Measurements from ENCODE around the gene RTN4RL1.
"Not testable (repeated sequence)": the region's sequence is repeated elsewhere in the genome, so short reads cannot be mapped to it uniquely, and the experiment has no call there.

RTN4RL1 gene

GRCh38 chr17:2003525-2003924 is 21.6 kb downstream of the RTN4RL1 start:
- DNase-seq (ENCODE audit: low read depth), result no peak

DNA sequence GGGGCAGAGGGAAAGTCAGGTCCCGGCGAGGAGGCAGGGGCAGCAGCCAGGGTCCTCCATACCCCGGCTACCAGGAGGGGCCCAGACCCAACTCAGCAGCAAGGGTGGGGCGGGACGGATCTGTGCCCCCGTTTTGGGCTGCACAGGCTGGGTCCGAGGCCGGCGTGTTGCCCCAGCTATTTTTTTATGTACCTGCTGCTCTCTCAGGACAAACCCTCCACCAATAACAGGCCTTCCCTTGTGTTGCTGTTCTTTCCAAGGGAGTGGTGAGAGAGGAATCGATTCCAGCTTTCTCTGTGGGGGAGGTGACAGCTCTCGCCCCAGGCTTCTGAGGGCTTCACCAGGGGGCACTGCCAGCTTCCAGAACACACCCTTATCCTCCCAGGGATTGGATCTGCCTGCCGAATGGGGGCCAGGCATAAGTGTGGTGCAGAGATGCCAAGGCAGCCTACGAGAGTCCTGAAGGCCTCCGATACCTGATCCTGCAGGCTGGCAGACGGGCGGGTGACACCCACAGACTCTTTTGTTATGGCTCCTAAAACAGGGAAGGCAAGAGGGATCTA is 22.3 kb downstream of the RTN4RL1 start:
- DNase-seq (ENCODE audit: low read depth), result no peak

DNA sequence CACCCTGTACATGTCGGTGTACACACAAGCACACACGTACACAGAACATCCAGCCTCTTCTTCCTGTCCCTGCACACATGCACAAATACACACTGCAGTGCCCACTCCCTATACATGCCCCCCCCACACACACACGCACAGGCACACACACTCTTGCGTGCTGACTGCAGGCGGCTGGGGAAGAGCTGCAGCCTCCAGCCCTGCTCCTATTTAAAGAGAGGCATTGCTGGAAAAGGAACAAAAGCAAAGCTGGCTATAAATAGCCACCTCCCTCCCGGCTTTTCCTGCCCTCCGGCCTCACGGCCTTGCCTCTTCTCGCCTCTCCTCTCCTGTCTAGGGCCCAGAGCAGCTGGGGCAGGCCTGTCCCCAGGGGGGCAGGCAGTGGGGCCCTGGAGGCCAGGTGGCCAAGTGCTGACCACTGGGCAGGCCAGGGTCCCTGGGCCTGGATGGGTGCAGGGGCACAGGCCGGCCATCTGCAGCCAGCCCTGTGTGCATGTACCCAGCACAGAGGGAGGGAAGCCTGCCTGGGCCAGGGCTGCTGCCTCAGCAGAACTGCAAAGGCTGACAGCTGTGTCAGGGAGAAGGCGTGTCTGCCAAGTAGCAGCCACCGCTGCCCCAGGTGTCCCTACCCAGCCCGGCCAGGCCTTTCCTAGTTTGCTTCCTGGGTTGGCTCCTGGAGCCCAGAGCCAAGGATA is 25.4 kb downstream of the RTN4RL1 start:
- no peak for DNase-seq (ENCODE audit: low read depth)

GRCh38 chr17:1997927-1998742 is 27.0 kb downstream of the RTN4RL1 start:
- DNase-seq (ENCODE audit: low read depth), result no peak

DNA sequence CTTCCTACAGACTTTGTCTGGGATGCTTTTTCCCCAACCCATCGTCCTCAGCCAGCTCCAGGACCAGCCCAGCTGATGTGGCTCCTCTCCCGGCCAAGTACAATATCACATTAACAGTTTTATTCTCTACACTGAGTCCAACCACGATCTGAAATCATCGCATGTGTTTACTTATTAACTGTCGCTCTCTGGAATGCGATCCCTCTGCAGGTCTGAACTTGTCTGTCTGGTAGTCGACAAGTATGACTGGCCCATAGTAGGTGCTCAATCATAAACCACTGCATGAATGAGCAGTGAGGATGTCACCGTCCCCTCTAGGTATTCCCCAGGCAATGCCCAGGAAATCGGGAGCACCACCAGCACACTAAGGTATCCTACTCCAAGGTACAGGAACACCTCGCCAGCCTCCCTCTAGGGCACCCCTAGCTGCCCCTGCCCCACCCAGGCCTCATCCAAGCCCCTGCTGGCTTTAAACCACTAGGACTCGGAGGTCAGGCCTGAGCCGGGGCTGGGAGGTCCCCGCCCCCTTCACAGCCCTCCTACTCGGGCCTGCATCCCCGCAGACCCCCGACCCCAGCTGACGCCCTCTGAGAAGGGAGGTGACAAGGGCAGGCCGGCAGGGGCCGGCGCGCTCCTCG is 27.7 kb downstream of the RTN4RL1 start:
- DNase-seq (ENCODE audit: low read depth), result no peak

DNA sequence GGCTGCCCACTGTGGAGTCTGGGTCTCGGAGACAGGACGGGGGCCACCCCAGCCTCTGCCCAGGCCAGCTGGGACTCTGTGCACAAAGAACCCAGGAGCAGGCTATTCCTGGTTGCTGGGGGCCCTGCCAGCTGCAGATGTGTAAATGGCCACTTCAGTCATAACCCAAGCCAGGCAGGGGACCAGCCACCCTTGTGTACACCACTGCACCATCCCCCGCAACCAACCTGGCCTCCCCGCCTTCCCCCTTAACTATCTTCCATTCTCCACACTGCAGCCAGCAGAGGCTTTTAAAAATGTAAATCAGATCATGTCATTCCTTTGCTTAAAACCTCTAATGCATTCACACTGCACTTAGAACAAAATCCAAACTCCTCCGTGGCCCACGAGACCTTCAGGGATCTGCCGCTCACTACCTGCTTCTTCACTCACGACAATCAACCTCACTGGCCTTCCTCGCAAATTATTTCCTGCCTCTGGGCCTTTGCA is 28.3 kb downstream of the RTN4RL1 start:
- DNase-seq (ENCODE audit: low read depth), result no peak

GRCh38 chr17:1995907-1996799 is 29.0 kb downstream of the RTN4RL1 start:
- DNase-seq (ENCODE audit: low read depth), result no peak

DNA sequence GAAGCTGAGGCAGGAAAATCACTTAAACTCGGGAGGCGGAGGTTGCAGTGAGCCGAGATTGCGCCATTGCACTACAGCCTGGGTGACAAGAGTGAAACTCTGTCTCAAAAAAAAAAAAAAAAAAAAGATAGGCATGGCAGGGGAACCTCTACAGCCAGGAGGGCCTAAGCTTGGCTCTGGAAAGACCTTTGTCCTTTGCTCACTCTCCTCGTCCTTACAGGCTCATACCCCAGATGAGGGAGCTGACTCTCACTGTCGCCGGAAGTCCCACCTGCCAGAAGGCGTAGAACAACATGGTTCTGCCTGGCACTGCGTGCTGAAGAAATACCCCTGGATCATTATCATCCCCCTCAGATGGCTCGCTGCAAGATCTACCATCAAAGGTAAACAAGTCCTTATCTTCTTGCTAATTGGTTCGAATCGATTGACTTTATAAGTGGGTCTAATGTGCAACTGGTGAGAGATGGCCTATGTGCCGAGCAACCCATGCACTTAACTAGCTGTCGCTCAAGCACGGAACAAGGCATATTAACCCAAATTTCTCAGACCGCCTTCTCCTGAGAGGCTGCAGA is 29.7 kb downstream of the RTN4RL1 start:
- DNase-seq (ENCODE audit: low read depth), result no peak

DNA sequence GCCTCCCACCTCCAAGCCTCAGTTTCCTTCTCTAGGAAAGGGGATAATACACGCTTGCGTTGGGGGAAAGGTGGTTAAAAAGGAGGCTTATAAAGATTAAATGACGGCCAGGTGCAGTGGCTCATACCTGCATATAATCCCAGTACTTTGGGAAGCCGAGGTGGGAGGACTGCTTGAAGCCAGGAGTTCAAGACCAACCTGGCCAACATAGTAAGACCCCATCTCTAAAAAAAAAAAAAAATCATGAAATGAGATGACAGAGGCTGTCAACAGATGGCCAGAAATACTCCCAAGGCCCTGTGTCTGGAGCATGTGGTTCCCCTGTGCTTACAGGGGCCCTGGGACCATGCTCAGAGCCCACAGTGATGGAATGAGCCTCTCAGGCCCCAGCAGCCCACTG is 30.4 kb downstream of the RTN4RL1 start:
- no peak for DNase-seq (ENCODE audit: low read depth)

DNA sequence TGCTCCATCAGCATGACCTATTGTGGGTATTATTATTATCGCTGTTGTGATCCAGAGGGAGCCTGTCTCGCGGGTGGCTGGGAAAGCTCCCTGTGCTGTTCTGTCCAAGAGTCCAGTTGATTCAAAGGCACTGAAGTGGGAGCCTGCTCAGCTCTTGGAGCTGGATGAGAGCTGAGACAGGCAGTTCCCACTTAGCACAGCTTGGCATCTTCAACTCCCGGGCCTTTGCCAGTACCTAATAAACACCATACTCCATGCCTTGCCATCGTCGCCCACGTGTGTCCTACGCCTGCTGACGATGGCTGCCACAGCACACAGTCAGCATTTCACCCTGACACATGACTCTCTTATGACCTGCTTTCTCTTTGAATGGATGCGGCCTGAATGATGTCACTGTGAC is 32.6 kb downstream of the RTN4RL1 start:
- DNase-seq (ENCODE audit: low read depth), result no peak

- no peak for DNase-seq (ENCODE audit: low read depth)
These were observed 36.0 kb downstream of the RTN4RL1 start for GRCh38 chr17:1989135-1989534.

GRCh38 chr17:1986783-1987451 is 38.2 kb downstream of the RTN4RL1 start:
- DNase-seq (ENCODE audit: low read depth), result no peak

- no peak for DNase-seq (ENCODE audit: low read depth)
These were observed 39.4 kb downstream of the RTN4RL1 start for GRCh38 chr17:1985686-1986085.

- DNase-seq (ENCODE audit: low read depth), result no peak
These were observed 40.0 kb downstream of the RTN4RL1 start for GRCh38 chr17:1985093-1985492.

- DNase-seq (ENCODE audit: low read depth), result not testable (repeated sequence)
These were observed 42.3 kb downstream of the RTN4RL1 start for GRCh38 chr17:1982793-1983366.

DNA sequence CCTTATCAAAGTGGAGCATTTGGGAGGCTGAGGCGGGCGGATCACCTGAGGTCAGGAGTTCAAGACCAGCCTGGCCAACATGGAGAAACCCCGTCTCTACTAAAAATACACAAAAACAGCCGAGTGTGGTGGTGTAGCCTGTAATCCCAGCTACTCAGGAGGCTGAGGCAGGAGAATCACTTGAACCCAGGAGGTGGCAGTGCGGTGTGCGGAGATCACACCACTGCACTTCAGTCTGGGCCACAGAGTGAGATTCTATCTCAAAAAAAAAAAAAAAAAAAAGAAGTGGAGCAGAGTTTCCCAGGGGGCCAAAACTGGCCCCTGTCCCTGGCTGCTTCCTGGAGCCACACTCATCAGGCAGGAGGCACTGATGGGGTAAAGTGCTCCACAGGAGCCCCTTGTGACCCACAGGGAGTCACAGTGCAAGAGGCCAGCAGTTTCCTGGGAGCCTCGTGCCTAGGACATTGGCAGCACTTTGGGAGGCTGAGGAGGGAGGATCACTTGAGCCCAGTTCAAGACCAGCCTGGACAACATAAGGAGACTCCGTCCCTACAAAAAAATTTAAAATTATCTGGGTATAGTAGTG is 44.4 kb downstream of the RTN4RL1 start:
- no peak for DNase-seq (ENCODE audit: low read depth)

GRCh38 chr17:1979182-1979985 is 45.8 kb downstream of the RTN4RL1 start:
- DNase-seq (ENCODE audit: low read depth), result no peak

DNA sequence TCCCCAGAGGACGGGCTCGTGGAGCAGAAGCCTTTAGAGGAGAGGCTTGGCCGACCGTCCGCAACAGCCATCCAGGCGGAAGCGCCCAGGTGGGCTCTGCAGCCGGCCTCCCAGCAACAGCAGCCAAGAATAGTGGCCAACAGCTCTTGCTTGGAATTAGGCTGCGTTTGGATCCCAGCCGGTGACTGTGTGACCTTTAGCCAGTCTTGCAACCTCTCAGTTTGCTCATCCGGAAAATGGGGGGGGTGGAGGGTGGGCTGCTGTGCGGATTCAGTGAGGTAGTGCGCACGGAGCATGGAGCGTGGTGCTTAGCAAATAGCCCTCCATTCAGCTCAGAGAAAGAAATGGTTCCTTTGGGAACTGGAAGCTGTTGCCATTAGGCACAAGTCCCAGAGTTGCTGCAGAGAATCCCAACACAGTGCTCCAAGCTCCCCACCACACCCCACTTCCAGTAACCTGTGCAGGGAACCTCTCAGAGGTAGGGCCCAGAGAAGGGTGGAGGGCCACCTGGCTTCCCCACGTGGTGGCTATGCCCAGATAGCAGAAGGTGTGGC is 46.7 kb downstream of the RTN4RL1 start:
- DNase-seq (ENCODE audit: low read depth), result no peak

Data from stimulated activated CD8-positive, alpha-beta memory T cell treated with anti-CD3 and anti-CD28 coated beads, Interleukin-15, amount 100 ng/mL, for 24 hours (primary cell).